GM19351 (cell line): ENCODE data around the gene HBQ1.
"Not testable (repeated sequence)": the region's sequence is repeated elsewhere in the genome, so short reads cannot be mapped to it uniquely, and the experiment has no call there.

ENCODE experiments used
- ATAC-seq: cut with Tn5 transposase; IDR thresholded peaks from one replicate; pipeline ENCODE4 v1.9.1; 2021; ENCODE audit warnings: mild to moderate bottlenecking, moderate library complexity; ENCODE audit not compliant: unreplicated experiment

Gene HBQ1

DNA sequence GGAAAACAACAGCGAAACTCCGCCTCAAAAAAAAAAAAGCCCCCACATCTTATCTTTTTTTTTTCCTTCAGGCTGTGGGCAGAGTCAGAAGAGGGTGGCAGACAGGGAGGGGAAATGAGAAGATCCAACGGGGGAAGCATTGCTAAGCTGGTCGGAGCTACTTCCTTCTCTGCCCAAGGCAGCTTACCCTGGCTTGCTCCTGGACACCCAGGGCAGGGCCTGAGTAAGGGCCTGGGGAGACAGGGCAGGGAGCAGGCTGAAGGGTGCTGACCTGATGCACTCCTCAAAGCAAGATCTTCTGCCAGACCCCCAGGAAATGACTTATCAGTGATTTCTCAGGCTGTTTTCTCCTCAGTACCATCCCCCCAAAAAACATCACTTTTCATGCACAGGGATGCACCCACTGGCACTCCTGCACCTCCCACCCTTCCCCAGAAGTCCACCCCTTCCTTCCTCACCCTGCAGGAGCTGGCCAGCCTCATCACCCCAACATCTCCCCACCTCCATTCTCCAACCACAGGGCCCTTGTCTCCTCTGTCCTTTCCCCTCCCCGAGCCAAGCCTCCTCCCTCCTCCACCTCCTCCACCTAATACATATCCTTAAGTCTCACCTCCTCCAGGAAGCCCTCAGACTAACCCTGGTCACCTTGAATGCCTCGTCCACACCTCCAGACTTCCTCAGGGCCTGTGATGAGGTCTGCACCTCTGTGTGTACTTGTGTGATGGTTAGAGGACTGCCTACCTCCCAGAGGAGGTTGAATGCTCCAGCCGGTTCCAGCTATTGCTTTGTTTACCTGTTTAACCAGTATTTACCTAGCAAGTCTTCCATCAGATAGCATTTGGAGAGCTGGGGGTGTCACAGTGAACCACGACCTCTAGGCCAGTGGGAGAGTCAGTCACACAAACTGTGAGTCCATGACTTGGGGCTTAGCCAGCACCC, 5.0 kb upstream of the HBQ1 start:
- ATAC-seq = no peak

DNA sequence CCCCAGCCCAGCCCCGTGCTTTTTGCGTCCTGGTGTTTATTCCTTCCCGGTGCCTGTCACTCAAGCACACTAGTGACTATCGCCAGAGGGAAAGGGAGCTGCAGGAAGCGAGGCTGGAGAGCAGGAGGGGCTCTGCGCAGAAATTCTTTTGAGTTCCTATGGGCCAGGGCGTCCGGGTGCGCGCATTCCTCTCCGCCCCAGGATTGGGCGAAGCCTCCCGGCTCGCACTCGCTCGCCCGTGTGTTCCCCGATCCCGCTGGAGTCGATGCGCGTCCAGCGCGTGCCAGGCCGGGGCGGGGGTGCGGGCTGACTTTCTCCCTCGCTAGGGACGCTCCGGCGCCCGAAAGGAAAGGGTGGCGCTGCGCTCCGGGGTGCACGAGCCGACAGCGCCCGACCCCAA, 4.3 kb upstream of the HBQ1 start:
- ATAC-seq = not testable (repeated sequence)

DNA sequence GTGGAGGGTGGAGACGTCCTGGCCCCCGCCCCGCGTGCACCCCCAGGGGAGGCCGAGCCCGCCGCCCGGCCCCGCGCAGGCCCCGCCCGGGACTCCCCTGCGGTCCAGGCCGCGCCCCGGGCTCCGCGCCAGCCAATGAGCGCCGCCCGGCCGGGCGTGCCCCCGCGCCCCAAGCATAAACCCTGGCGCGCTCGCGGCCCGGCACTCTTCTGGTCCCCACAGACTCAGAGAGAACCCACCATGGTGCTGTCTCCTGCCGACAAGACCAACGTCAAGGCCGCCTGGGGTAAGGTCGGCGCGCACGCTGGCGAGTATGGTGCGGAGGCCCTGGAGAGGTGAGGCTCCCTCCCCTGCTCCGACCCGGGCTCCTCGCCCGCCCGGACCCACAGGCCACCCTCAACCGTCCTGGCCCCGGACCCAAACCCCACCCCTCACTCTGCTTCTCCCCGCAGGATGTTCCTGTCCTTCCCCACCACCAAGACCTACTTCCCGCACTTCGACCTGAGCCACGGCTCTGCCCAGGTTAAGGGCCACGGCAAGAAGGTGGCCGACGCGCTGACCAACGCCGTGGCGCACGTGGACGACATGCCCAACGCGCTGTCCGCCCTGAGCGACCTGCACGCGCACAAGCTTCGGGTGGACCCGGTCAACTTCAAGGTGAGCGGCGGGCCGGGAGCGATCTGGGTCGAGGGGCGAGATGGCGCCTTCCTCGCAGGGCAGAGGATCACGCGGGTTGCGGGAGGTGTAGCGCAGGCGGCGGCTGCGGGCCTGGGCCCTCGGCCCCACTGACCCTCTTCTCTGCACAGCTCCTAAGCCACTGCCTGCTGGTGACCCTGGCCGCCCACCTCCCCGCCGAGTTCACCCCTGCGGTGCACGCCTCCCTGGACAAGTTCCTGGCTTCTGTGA, 3.5 kb upstream of the HBQ1 start, which contains the start of gene HBA1:
Gene HBA1 (plus strand): TSS at position 204 of the 906 bp plus-strand sequence. CDS start 37 bp downstream, at position 241.
- not testable (repeated sequence) for ATAC-seq

DNA sequence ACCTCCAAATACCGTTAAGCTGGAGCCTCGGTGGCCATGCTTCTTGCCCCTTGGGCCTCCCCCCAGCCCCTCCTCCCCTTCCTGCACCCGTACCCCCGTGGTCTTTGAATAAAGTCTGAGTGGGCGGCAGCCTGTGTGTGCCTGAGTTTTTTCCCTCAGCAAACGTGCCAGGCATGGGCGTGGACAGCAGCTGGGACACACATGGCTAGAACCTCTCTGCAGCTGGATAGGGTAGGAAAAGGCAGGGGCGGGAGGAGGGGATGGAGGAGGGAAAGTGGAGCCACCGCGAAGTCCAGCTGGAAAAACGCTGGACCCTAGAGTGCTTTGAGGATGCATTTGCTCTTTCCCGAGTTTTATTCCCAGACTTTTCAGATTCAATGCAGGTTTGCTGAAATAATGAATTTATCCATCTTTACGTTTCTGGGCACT, 2.9 kb upstream of the HBQ1 start:
- ATAC-seq = no peak

DNA sequence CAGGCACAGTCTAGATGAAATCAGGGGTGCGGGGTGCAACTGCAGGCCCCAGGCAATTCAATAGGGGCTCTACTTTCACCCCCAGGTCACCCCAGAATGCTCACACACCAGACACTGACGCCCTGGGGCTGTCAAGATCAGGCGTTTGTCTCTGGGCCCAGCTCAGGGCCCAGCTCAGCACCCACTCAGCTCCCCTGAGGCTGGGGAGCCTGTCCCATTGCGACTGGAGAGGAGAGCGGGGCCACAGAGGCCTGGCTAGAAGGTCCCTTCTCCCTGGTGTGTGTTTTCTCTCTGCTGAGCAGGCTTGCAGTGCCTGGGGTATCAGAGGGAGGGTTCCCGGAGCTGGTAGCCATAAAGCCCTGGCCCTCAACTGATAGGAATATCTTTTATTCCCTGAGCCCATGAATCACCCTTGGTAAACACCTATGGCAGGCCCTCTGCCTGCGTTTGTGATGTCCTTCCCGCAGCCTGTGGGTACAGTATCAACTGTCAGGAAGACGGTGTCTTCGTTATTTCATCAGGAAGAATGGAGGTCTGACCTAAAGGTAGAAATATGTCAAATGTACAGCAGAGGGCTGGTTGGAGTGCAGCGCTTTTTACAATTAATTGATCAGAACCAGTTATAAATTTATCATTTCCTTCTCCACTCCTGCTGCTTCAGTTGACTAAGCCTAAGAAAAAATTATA, 2.1 kb upstream of the HBQ1 start:
- ATAC-seq = no peak

DNA sequence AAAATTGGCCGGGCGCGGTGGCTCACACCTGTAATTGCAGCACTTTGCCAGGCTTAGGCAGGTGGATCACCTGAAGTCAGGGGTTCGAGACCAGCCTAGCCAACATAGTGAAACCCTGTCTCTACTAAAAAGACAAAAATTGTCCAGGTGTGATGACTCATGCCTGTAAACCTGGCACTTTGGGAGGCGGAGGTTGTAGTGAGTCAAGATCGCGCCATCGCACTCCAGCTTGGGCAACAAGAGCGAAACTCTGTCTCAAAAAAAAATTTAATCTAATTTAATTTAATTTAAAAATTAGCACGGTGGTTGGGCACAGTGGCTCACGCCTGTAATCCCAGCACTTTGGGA, 1.6 kb upstream of the HBQ1 start:
- ATAC-seq = no peak

DNA sequence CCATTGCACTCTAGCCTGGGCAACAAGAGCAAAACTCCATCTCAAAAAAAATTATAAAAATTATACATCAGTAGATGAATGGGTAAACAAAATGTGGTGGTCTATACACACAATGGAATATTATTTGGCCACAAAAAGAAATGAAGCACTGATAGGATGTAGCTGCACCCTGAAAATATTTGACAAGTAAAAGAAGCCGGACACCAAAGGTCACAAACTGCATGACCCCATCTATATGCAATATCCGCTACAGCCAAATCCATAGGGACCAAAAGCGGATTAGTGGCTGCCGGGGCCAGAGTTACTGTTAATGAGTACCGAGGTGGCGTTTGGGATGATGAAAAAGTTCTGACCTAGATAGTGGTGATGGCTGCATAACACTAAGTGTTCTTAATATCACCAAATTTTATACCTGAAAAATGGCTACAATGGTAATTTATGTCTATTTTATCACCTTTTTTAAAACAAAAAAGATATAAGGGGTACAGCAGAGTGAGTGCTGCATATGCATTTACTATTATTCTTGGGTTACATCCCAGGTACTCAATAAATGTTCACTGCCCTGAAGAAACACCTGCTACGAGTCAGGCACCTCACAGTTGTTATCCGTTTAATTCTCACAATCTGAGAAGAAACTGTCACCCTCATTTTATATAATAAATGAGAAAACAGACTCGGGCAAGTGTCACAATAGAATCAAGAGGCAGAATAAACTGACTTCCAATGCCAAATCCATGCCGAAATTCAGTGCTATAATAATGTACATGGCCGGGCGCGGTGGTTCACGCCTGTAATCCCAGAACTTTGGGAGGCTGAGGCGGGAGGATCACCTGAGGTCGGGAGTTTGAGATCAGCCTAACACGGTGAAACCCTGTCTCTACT, 807 bp upstream of the HBQ1 start:
- ATAC-seq = no peak

DNA sequence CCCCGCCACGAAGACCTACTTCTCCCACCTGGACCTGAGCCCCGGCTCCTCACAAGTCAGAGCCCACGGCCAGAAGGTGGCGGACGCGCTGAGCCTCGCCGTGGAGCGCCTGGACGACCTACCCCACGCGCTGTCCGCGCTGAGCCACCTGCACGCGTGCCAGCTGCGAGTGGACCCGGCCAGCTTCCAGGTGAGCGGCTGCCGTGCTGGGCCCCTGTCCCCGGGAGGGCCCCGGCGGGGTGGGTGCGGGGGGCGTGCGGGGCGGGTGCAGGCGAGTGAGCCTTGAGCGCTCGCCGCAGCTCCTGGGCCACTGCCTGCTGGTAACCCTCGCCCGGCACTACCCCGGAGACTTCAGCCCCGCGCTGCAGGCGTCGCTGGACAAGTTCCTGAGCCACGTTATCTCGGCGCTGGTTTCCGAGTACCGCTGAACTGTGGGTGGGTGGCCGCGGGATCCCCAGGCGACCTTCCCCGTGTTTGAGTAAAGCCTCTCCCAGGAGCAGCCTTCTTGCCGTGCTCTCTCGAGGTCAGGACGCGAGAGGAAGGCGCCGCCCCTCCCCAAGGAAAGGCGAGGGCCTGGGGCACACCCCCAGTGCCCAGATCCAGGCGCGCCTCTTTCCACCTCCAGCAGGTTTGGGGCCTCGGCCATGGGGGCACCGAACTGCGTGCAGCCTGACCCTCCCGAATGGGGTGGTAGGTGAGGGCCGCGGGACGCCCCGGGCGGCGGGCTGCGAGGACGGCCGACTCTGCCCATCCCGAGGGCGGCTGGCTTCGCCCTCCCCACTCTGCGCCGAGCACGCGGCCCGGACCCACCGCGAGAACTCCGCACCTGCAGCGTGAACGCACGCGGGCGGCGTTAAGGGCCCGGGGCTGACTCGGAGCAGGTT, 664 bp downstream of the HBQ1 start:
- no peak for ATAC-seq

DNA sequence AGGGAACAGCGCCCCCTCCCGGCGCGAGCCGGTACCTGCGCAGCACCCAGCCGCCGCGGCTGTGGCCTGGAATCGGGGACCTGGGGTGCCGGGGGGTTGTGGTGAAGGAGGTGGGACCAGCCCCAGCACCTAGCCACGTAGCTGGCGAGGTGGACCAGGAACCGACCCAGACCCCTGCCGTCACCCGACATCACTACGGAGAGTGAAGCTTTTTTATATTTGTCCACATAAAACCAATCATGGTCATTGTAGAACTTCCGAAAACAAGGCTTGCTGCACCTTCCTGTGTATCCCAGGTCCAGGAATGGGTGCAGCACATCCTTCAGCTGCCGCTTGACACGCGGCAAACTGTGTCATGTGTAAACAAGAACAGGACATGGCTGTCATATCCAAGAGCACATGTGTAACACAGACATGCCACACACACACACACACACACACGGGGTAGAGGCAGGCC, 1.3 kb downstream of the HBQ1 start:
- ATAC-seq = no peak

DNA sequence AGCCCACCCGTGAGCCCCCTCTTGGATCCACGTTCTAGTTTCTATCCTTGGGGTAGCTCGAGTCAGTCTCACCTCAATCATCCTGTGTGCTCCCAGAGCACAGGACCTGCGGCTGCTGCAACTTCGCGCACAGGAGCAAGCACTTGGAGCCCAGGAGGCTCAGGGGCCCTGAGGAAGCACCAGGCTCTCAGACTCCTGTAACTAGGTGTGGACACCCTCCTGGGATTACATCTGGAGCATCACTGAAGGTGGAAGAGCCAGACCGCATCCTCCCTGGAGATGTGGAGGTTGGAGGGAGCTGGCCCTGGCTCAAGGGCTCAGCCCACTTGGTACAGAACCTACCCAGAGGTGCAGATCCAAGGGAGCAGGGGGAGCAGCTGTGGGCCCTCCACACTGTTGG, 2.7 kb downstream of the HBQ1 start:
- no peak for ATAC-seq

DNA sequence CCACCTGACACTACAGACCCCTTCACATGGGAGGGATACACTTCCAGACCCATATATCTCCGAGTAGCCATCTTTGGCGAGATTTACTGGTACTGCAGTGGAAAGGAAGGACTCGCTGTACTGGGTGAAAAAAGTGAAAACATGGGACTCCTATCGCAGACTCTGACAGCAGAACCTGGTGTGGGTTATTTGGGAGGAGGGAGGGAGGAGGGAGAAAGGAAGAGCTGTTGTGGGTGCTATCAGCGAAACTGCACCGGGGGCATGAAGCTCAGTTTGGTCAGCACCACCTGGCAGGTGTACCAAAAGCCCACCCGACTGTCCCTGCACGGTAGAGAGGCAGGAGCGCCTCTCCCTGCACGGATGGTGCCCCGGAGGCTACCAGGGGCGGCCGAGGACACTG, 5.0 kb downstream of the HBQ1 start:
- no peak for ATAC-seq

DNA sequence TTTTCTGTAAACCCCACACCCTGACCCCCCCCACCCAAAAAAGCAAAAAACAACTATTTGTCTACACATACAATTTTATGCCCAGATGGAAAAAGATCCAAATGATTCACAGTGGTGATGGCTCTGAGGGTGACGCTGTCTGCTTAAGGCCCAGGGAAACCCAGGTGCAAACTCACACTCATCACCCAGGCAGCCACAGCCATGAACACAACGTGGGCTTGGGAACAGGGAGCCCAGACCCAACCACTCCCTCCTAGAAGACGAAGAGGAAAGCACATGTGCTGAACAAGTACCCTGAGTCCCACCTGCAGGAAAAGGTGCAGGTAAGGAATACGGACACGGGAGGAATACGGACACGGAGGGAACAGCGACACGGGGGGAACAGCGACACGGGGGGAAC, 5.4 kb downstream of the HBQ1 start:
- no peak for ATAC-seq

DNA sequence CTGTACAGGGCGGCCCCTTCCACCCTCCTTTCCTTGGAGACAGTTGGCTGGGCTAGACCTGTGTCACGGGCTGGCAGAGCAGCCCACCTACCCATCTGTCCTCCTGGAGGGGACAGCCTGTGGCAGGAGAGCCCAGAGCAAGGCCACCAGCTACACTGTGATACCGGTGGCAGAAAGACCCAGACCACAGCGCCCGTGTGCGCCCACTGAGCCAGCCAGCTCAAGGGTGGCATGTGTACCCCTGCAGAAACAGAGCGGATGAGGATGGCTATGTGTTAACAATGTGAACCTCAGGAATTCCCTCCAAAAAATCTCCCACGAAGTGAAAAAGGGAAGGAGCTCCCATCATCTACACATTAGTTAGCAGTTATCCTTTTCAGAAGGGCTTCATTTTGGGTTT, 7.1 kb downstream of the HBQ1 start:
- ATAC-seq = no peak

DNA sequence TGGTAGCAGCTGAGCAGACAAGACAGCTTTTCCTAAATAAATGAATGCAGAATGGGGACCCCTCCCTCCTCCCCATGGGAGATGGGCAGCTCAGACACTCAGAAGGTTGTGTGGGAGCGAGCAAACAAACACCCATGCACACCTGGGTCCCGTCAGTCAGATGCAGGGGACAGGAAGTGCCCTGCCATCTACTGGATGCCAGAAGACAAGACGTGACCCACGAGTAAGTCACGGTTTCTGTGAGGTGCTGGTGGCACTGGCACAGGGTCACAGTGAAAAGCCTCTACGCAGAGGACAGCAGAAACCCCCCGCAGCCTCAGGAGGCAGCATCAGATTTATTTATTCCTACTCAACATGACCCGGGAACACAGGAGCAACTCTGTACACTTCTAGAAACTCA, 8.4 kb downstream of the HBQ1 start:
- ATAC-seq = no peak

DNA sequence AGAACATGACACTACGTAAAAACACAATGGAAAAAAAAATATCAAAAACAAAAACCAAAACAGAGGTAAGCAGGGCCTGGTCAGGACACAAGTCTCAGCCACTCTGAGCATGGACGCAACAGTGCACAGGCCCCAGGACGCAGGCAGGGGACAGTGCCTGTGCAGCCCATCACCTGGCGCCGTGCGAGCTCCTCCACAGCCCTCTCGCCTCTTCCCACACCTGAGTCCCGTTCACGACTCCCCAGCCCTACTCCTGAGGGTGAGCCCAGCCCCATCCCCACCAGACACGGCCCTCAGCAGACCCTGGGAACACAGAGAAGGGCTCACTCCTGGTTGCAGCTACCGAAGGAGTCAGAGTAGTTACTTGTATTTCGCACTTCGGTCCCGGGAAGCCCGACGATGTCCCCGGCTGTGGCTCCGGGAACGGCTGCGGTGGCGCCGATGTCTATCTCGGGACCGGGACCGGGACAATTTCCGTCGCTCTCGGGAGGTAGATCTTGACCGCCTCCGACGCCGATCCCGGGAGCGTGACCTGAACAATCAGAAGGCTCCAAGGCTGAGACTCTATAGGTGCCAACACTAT, 9.4 kb downstream of the HBQ1 start:
- ATAC-seq = no peak

DNA sequence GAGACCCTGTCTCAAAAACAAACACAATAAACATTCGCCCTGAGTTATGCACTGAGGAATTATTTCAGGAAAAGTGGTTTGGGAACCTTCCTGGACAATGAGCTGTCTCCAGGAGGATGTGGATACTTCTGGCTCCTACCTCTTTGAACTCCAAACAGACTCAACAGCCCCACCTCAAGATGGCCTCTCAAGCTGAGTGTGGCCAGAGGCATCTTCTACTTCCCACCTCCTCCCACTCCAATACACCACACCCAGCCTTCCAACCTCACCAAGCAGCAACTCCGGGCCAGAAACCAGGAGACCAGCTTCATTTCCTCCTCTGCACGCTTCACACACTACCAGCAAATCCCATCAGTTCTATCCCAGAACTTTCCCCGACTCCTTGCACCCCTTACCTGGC, 11.6 kb downstream of the HBQ1 start:
- ATAC-seq = no peak

DNA sequence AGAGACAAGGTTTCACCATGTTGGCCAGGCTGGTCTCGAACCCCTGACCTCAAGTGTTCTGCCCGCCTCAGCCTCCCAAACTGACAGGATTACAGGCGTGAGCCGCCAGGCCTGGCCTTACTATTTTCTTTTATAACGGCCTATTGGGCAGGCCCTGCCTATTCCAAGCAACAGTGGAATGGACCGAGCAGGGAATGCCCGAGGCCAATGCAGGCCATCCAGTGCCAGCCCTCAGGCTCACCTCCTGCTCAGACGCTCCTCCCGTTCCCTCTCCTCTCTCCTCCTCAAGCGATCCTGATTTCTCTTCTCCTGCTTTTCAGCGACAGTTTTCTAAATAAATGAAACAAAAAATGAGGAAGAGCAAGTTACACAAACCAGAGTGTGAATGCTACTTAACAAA, 12.4 kb downstream of the HBQ1 start:
- ATAC-seq = no peak

DNA sequence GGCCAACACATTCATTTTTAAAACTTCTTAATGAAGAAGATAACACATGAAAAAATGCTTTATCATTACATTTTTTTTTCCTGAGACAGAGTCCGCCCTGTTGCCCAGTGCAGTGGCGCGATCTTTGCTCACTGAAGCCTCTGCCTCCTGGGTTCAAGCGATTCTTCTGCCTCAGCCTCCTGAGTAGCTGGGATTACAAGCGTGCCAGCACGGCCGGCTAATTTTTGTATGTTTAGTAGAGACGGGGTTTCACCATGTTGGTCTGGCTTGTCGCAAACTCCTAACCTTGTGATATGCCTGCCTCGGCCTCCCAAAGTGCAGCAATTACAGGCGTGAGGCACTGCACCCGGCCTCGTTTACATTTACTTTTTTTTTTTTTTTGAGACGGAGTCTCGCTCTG, 13.2 kb downstream of the HBQ1 start:
- ATAC-seq = no peak

DNA sequence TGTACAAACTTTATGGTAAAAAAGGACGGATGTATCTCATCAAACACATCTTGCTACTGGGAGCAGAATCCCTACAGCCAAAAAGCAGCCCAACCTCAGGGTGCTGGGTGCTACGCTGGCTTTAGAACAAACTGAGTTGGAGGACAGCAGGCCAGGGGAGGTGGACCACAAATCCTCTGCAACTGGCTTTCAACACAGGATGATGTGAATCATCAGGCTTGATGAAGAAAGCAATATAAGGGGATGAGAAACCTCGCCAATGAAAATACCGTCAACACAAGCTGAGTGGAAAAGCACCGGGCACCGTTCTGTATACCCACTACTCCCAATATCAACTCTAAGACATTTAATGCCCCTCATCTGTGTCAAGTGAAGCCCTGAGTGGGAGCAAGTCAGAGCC, 14.3 kb downstream of the HBQ1 start:
- ATAC-seq = no peak
